Keratinocyte (primary cell): ENCODE results near the gene STK40. TPM values are rescaled to one million over a fixed set of nuclear protein-coding genes. Genes with fewer than 3 reads are reported as not detected.
A peak's percentile ranks its signal among the peaks of the same experiment; 100 is the strongest.

ENCODE experiments used
- DNase-seq: peaks from one replicate; pipeline ENCODE4 v3.0.0-alpha.2; 2011; ENCODE audit warnings: low read depth, missing footprints, low spot score
- FAIRE-seq: peaks from 2 replicates; lab custom pipeline; 2011; peaks lifted over from hg19 to GRCh38; lab: Jason Lieb, UNC
- H2AFZ ChIP-seq: 2 replicates; pipeline ENCODE4 v1.6.0; 2012; ENCODE audit warnings: low read length, control low read depth, inconsistent platforms; ENCODE audit not compliant: control insufficient read depth
- H3K27ac ChIP-seq: 2 replicates; pipeline ENCODE4 v1.5.1; 2011; ENCODE audit warnings: low read length; ENCODE audit not compliant: control insufficient read depth, insufficient read depth
- H3K27me3 ChIP-seq: 3 replicates; pipeline ENCODE4 v1.6.0; 2011; ENCODE audit warnings: low read length; ENCODE audit not compliant: control insufficient read depth, insufficient read depth; ENCODE audit errors: extremely low read depth
- H3K36me3 ChIP-seq, 2 experiments: 2 replicates in 1 of 2; 3 replicates in 1 of 2; pipeline ENCODE4 v1.5.1; 2011; ENCODE audit warnings: low read length in 2 of 2, mild to moderate bottlenecking in 1 of 2; ENCODE audit not compliant: control insufficient read depth in 2 of 2, insufficient read depth in 2 of 2; ENCODE audit errors: extremely low read depth in 1 of 2
- H3K4me1 ChIP-seq: 3 replicates; pipeline ENCODE4 v1.5.1; 2011; ENCODE audit warnings: low read length; ENCODE audit not compliant: control insufficient read depth, insufficient read depth; ENCODE audit errors: extremely low read depth
- H3K4me2 ChIP-seq: 3 replicates; pipeline ENCODE4 v1.6.0; 2011; ENCODE audit warnings: low read depth, low read length; ENCODE audit not compliant: control insufficient read depth, insufficient read depth; ENCODE audit errors: extremely low read depth
- H3K4me3 ChIP-seq, 3 experiments: fragments of 200-600 bp in 1 of 3; sonication (generic) in 1 of 3; 2 replicates in 2 of 3; 3 replicates in 1 of 3; pipeline ENCODE4 v1.5.1; 2011 to 2016; ENCODE audit warnings: low read length in 3 of 3, mild to moderate bottlenecking in 3 of 3, control low read depth in 2 of 3, inconsistent platforms in 1 of 3, low read depth in 1 of 3, mixed read lengths in 1 of 3, mixed run types in 1 of 3, moderate library complexity in 1 of 3; ENCODE audit not compliant: control insufficient read depth in 2 of 3, insufficient read depth in 2 of 3; ENCODE audit errors: extremely low read depth in 1 of 3
- H3K79me2 ChIP-seq: 2 replicates; pipeline ENCODE4 v1.6.0; 2012; ENCODE audit warnings: low read length; ENCODE audit not compliant: control insufficient read depth, insufficient read depth
- H3K9ac ChIP-seq: 3 replicates; pipeline ENCODE4 v1.6.0; 2011; ENCODE audit warnings: low read length; ENCODE audit not compliant: control insufficient read depth, insufficient read depth; ENCODE audit errors: extremely low read depth
- H3K9me1 ChIP-seq: 3 replicates; pipeline ENCODE4 v1.6.0; 2011; ENCODE audit warnings: low read length; ENCODE audit not compliant: control insufficient read depth, insufficient read depth; ENCODE audit errors: extremely low read depth
- H3K9me3 ChIP-seq: 2 replicates; pipeline ENCODE4 v1.5.1; 2012; ENCODE audit warnings: low read depth, low read length; ENCODE audit not compliant: control insufficient read depth
- H4K20me1 ChIP-seq: 3 replicates; pipeline ENCODE4 v1.6.0; 2011; ENCODE audit warnings: low read length; ENCODE audit not compliant: control insufficient read depth, insufficient read depth; ENCODE audit errors: extremely low read depth
- CTCF ChIP-seq, 3 experiments: IDR thresholded peaks in 1 of 3; conservative IDR thresholded peaks in 1 of 3; optimal IDR thresholded peaks in 1 of 3; 2 replicates in 2 of 3; 3 replicates in 1 of 3; pipeline versions ENCODE3 to v1.5.1; 2011; ENCODE audit warnings: low read length in 3 of 3, mild to moderate bottlenecking in 3 of 3, moderate library complexity in 2 of 3, control low read depth in 1 of 3, inconsistent platforms in 1 of 3; ENCODE audit not compliant: insufficient read depth in 2 of 3; ENCODE audit errors: extremely low read depth in 1 of 3
- EZH2 ChIP-seq: IDR thresholded peaks from one replicate; pipeline ENCODE4 v1.6.1; 2012; ENCODE audit warnings: inconsistent platforms, mild to moderate bottlenecking, low read length, moderate library complexity
- dilution Hi-C: fragments of 300-500 bp; cut with MboI; formaldehyde crosslinking; loops from one replicate; pipeline ENCODE4 v1.7.0; 2020; ENCODE audit warnings: low sequenced_read_pairs; ENCODE audit not compliant: extremely low pct_ligation_motif_present
- polyA plus RNA-seq, 5 experiments: library from polyadenylated mRNA; depleted of rRNA in 3 of 5; stranded (reverse) in 3 of 5; stranded (forward) in 1 of 5; unstranded in 1 of 5; fragments of >200 nt; gene quantifications; 1 replicate in 1 of 5; 2 replicates in 3 of 5; 3 replicates in 1 of 5; pipeline versions ENCODE4 v1.2.1 to v1.2.3, GENCODE V29; 2011 to 2012; ENCODE audit warnings: missing spikeins in 2 of 5, low read depth in 1 of 5, low replicate concordance in 1 of 5

STK40 gene
- polyA plus RNA-seq, 1 donor (not counting 4 experiments of a cell fraction or from before 2014, with no cell fraction given) = 10.4 TPM

GRCh38 chr1:36349839-36350238 is 35.9 kb downstream of the STK40 start:
- peaks cover 6% of the 10 kb centered on the region for H3K9me1 ChIP-seq
- H3K9ac ChIP-seq = peak overlapping the region; percentile 78
- FAIRE-seq (no peak), DNase-seq (no peak)
- no peak for TF ChIP-seq CTCF (optimal IDR thresholded peaks at IDR 0.05 in 1 of 3, IDR thresholded peaks at IDR 0.05 in 1 of 3, conservative IDR thresholded peaks at IDR 0.05 in 1 of 3; ENCODE audit: extremely low read depth in 1 of 3, insufficient read depth in 2 of 3, low read length in 3 of 3)
- no peak for TF ChIP-seq EZH2
- dilution Hi-C loops = no loop called here
- H3K4me2 ChIP-seq = peak overlapping the region; percentile 87
- no peaks in the 10 kb centered on the region for H3K9me3 ChIP-seq
- no peak overlapping the region for H2AFZ ChIP-seq
- no peak overlapping the region for H3K4me3 ChIP-seq
- peaks cover 44 to 59% of the 10 kb centered on the region in 2 experiments for H3K36me3 ChIP-seq
- no peaks in the 10 kb centered on the region for H4K20me1 ChIP-seq
- H3K27ac ChIP-seq = peak overlapping the region; percentile 96
- peaks cover 49% of the 10 kb centered on the region for H3K4me1 ChIP-seq
- no peaks in the 10 kb centered on the region for H3K27me3 ChIP-seq
- no peaks in the 10 kb centered on the region for H3K79me2 ChIP-seq

- no peak overlapping the region for H2AFZ ChIP-seq
- no peak overlapping the region for H3K4me2 ChIP-seq
- no peaks in the 10 kb centered on the region for H4K20me1 ChIP-seq
- dilution Hi-C loops = no loop called here
- H3K9me1 ChIP-seq = peaks cover 6% of the 10 kb centered on the region
- peaks cover 42 to 59% of the 10 kb centered on the region in 2 experiments for H3K36me3 ChIP-seq
- no peak for TF ChIP-seq EZH2
- no peak for TF ChIP-seq CTCF (optimal IDR thresholded peaks at IDR 0.05 in 1 of 3, IDR thresholded peaks at IDR 0.05 in 1 of 3, conservative IDR thresholded peaks at IDR 0.05 in 1 of 3; ENCODE audit: extremely low read depth in 1 of 3, insufficient read depth in 2 of 3, low read length in 3 of 3)
- H3K9ac ChIP-seq = peak overlapping the region; percentile 78
- H3K4me3 ChIP-seq = no peak overlapping the region
- FAIRE-seq = peak; percentile 93
- peak overlapping the region; percentile 96 for H3K27ac ChIP-seq
- no peak for DNase-seq
- no peaks in the 10 kb centered on the region for H3K27me3 ChIP-seq
- H3K9me3 ChIP-seq = no peaks in the 10 kb centered on the region
- H3K4me1 ChIP-seq = peaks cover 49% of the 10 kb centered on the region
- no peaks in the 10 kb centered on the region for H3K79me2 ChIP-seq
Measured at GRCh38 chr1:36349241-36349671, 36.5 kb downstream of the STK40 start.
